Common myeloid progenitor, CD34-positive (primary cell): ENCODE measurements around the gene GNG2. TPM values are rescaled to one million over a fixed set of nuclear protein-coding genes. Genes with fewer than 3 reads are reported as not detected.

ENCODE experiments used
- CTCF ChIA-PET: fragments of 350-600 bp; sonication (Branson Sonifier 250); formaldehyde crosslinking; loops from one replicate; lab custom pipeline; 2021; ENCODE audit warnings: antibody characterized with exemption; lab: Charles Lee
- POLR2A ChIA-PET: fragments of 350-600 bp; sonication (Branson Sonifier 250); formaldehyde crosslinking; loops from one replicate; lab custom pipeline; 2021; ENCODE audit warnings: antibody characterized with exemption; lab: Charles Lee
- DNase-seq, 3 donors: peaks; one replicate each; pipeline versions ENCODE4 v3.0.0 to v3.0.0-alpha.2; 2013
- H3K27ac ChIP-seq, 2 experiments: 1 replicate in 1 of 2; 2 replicates in 1 of 2; pipeline ENCODE4 v1.7.0; 2013; ENCODE audit warnings: inconsistent platforms in 2 of 2, low read length in 2 of 2, mild to moderate bottlenecking in 2 of 2, low read depth in 1 of 2, moderate library complexity in 1 of 2; ENCODE audit not compliant: severe bottlenecking in 2 of 2, insufficient read depth in 1 of 2, poor library complexity in 1 of 2
- H3K27me3 ChIP-seq, 5 experiments: replicated peaks in 2 of 5; 1 replicate in 3 of 5; 2 replicates in 2 of 5; pipeline versions ENCODE4 v1.6.1 to v1.7.0; 2013; ENCODE audit warnings: low read length in 4 of 5, mild to moderate bottlenecking in 2 of 5, moderate library complexity in 2 of 5, inconsistent platforms in 1 of 5; ENCODE audit not compliant: insufficient read depth in 5 of 5, control insufficient read depth in 4 of 5
- H3K36me3 ChIP-seq, 4 experiments: 1 replicate in 2 of 4; 2 replicates in 2 of 4; pipeline versions ENCODE4 v1.6.1 to v1.7.0; 2013; ENCODE audit warnings: low read length in 3 of 4, control low read depth in 1 of 4, mild to moderate bottlenecking in 1 of 4; ENCODE audit not compliant: control insufficient read depth in 4 of 4, insufficient read depth in 4 of 4
- H3K4me1 ChIP-seq, 4 experiments: 1 replicate in 3 of 4; 2 replicates in 1 of 4; pipeline versions ENCODE4 v1.6.1 to v1.7.1; 2013; ENCODE audit warnings: low read length in 3 of 4, mild to moderate bottlenecking in 3 of 4, control low read depth in 1 of 4, inconsistent platforms in 1 of 4, moderate library complexity in 1 of 4; ENCODE audit not compliant: control insufficient read depth in 4 of 4, insufficient read depth in 4 of 4; ENCODE audit errors: control extremely low read depth in 1 of 4
- H3K4me3 ChIP-seq, 7 experiments: 1 replicate in 4 of 7; 2 replicates in 3 of 7; pipeline versions ENCODE4 v1.5.1 to v1.7.0; 2013; ENCODE audit warnings: mild to moderate bottlenecking in 7 of 7, low read length in 6 of 7, moderate library complexity in 6 of 7, inconsistent platforms in 2 of 7, low read depth in 2 of 7, control low read depth in 1 of 7; ENCODE audit not compliant: insufficient read depth in 4 of 7, control insufficient read depth in 1 of 7; ENCODE audit errors: extremely low read depth in 1 of 7
- H3K9me3 ChIP-seq, 5 experiments: 1 replicate in 4 of 5; 2 replicates in 1 of 5; pipeline versions ENCODE4 v1.6.1 to v1.7.1; 2013; ENCODE audit warnings: low read length in 4 of 5, mild to moderate bottlenecking in 2 of 5, inconsistent platforms in 1 of 5, low read depth in 1 of 5, moderate library complexity in 1 of 5; ENCODE audit not compliant: control insufficient read depth in 4 of 5, insufficient read depth in 2 of 5; ENCODE audit errors: control extremely low read depth in 1 of 5
- whole genome bisulfite sequencing: methylation state at CpG from one replicate; pipeline ENCODE4 v1.1.5; 2013; ENCODE audit not compliant: insufficient coverage; 5-methylcytosine and 5-hydroxymethylcytosine counted together
- polyA plus RNA-seq: library from polyadenylated mRNA; unstranded; fragments of 120-200 nt; gene quantifications from one replicate; pipeline ENCODE4 v1.2.1, GENCODE V29; 2013

The GNG2 gene
- 23.2 TPM for polyA plus RNA-seq

DNA sequence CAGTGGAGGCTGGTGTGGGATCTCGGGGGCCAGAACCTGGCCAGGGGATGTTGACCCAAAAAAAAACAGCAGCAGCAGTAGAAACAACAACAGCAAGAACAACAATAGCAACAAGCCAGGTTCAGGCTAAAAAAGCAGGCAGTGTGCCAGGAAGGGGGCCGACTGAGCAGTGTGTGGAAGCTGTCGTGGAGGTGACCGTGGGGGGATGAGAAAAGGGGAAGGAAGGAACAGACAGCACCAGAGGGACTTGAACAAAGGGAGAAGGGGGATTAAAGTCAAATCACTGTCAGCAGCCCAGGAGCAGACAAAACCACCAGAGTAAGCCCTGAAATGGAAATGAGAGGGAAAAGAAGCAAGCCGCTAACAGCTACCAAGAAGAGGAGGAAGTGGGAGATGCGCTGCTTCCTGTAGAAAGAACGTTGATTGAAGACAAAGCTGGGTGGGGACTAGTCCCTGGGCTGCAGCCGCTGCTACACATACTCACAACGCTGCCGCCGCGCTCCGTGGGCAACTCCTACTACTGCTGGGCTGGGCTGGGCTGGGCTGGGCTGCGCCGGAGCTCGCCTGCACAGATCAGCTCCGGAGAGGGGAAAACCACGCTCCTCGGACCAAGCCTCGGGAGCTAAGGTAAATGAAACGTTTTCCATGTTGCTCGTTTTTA is at the start of gene GNG2:
Gene GNG2, plus strand, starts transcription at position 449 of the 661 bp plus-strand sequence. CDS start 90,067 bp downstream, outside the sequence.
- DNase-seq = peak; percentile 57 to 87 (median 78)
- Histone ChIP-seq H3K4me1 (peaks cover 18 to 41% (median 28%) of the 10 kb centered on the region in 4 experiments), H3K9me3 (peaks cover 0 to 4% (median 0%) of the 10 kb centered on the region in 5 experiments), H3K27me3 (no peaks in the 10 kb centered on the region), H3K36me3 (no peaks in the 10 kb centered on the region), H3K27ac (peak within 1 kb of the TSS in 1 of 2 experiments; percentile 65), H3K4me3 (peak within 1 kb of the TSS; percentile 68 to 88 (median 74))
- WGBS = under 1% methylated on average over 19 of the region's 22 CpGs
- ChIA-PET POLR2A (interaction anchor here (0.5 to 1.4 kb wide), 5 partner anchors 13 to 451 kb away, joined by 3 to 9 read pairs (median 4); no protein-coding TSS in a partner anchor), CTCF (interaction anchor here (0.6 to 3.2 kb wide), 9 partner anchors 9 to 748 kb away, joined by 3 to 11 read pairs (median 5); no protein-coding TSS in a partner anchor)

DNA sequence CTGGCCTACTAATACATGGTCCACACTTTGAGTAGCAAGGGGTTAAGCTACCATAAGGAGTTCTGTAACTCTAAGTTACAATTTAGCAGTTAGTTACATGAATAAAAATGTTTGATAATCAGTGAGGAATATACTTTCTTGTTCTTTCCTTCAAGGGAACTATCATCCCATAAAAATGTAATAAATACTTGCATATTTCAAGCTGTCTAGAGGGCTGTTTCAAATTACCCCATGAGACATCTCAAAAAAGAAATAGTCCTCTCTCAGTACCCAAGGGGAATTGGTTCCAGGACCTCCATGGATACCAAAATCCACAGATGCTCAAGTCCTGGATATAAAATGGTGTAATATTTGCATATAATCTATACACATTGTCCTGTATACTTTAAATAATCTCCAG is 48.7 kb upstream of the GNG2 start:
- no peak overlapping the region for H3K4me3 ChIP-seq
- peaks cover 0 to 3% (median 0%) of the 10 kb centered on the region in 5 experiments for H3K9me3 ChIP-seq
- ChIA-PET POLR2A (no interaction called here), CTCF (no interaction called here)
- no peaks in the 10 kb centered on the region for H3K36me3 ChIP-seq
- no peak overlapping the region for H3K27ac ChIP-seq
- no peaks in the 10 kb centered on the region for H3K27me3 ChIP-seq
- DNase-seq = no peak
- H3K4me1 ChIP-seq = no peaks in the 10 kb centered on the region

DNA sequence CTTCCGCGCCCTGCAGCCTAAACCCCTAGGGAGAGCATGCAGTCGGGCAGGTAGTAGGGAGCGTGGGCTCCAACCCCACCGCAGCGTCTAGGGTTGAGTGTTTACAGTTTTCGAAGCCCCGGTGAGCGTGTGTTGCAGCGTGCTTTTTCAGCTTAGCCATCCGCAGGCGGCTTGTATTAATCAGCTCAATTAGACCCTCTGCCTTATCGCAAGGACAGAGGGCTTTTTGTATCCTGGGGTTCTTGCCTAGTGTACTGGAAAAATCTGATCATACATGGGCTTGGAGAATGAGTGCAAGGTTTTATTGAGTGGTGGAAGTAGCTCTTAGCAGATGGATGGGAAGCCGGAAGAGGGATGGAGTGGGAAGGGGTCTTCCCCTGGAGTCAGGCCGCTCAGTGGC is 44.4 kb upstream of the GNG2 start:
- WGBS = 97% methylated on average over 12 of the region's 15 CpGs
- Histone ChIP-seq H3K4me3 (no peak overlapping the region), H3K9me3 (no peaks in the 10 kb centered on the region), H3K27ac (no peak overlapping the region), H3K4me1 (no peaks in the 10 kb centered on the region), H3K36me3 (no peaks in the 10 kb centered on the region), H3K27me3 (no peaks in the 10 kb centered on the region)
- POLR2A ChIA-PET = no interaction called here
- DNase-seq = no peak
- CTCF ChIA-PET = no interaction called here

GRCh38 chr14:51817326-51817725 is 43.1 kb upstream of the GNG2 start:
- H3K9me3 ChIP-seq = no peaks in the 10 kb centered on the region
- no peak overlapping the region for H3K4me3 ChIP-seq
- no peak overlapping the region for H3K27ac ChIP-seq
- H3K36me3 ChIP-seq = no peaks in the 10 kb centered on the region
- DNase-seq = no peak
- no peaks in the 10 kb centered on the region for H3K27me3 ChIP-seq
- no peaks in the 10 kb centered on the region for H3K4me1 ChIP-seq
- ChIA-PET CTCF (interaction anchor here (0.6 kb wide), 1 partner anchor 155 kb away, joined by 3 read pairs; no protein-coding TSS in a partner anchor), POLR2A (interaction anchor here (0.5 kb wide), 1 partner anchor 15 kb away, joined by 3 read pairs; no protein-coding TSS in a partner anchor)
- no CpG with 5 or more reads among the region's 2 CpGs for WGBS

DNA sequence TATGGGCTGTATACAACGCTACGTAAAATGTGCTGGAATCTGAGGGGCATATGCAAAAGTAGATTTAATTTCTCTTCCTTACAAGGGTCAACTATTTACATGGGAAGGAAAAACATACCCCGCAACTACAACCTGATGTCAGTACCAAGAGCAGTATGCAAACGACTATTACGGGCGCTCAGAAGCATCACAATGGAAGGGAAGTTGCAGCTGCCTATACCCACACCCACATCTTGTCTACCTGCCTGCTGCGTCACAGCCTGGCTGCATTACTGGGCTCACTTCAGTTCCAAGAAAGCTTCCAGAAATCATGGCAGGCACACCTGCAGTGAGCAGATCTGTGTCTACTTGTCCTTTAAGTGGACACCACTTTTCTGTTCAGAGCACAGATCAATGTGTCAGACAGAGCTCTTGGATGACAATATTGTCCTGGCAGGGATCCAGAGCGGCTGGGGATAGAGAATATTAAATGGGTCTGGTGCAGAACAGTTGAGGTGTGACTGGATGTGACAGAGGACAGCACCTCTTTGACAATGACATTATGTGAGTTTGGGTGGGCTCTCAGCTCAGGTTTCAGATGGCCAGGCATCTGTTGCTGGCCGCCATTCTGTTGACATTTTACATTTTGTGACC is 41.5 kb upstream of the GNG2 start:
- CTCF ChIA-PET = interaction anchor here (0.9 to 1.8 kb wide), 8 partner anchors 8 to 161 kb away, joined by 3 to 6 read pairs (median 3); no protein-coding TSS in a partner anchor

DNA sequence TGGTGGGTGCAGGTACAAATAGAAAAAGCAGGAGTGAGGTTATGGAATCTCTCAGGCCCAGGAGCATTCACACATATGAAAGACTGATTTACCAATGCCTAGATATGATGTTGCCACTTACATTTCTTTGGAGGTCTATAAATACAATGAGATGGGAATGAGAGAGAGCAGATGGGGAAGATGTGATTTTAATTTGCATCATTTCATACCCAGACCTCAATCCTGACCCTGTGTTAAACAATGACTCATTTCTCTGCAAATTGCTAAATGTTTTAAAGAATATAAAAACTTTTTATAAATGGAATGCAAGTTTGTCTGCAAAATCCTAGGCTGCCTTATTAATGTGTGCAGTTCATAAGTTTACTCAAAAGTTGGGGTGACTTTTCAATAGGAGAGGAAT is 38.6 kb upstream of the GNG2 start:
- H3K27ac ChIP-seq = no peak overlapping the region
- ChIA-PET POLR2A (no interaction called here), CTCF (no interaction called here)
- no peak overlapping the region for H3K4me3 ChIP-seq
- H3K4me1 ChIP-seq = peaks cover 0 to 8% (median 4%) of the 10 kb centered on the region in 4 experiments
- no peaks in the 10 kb centered on the region for H3K36me3 ChIP-seq
- no peak for DNase-seq
- H3K9me3 ChIP-seq = no peaks in the 10 kb centered on the region
- no peaks in the 10 kb centered on the region for H3K27me3 ChIP-seq

More for the DNA sequence above, 41.5 kb upstream of the GNG2 start:
- Histone ChIP-seq H3K27ac (no peak overlapping the region), H3K27me3 (no peaks in the 10 kb centered on the region), H3K4me3 (no peak overlapping the region), H3K36me3 (no peaks in the 10 kb centered on the region), H3K9me3 (no peaks in the 10 kb centered on the region), H3K4me1 (no peaks in the 10 kb centered on the region)
- WGBS = 96% methylated on average over 5 of the region's 9 CpGs
- no peak for DNase-seq
- POLR2A ChIA-PET = no interaction called here

- Histone ChIP-seq H3K4me3 (no peak overlapping the region), H3K9me3 (no peaks in the 10 kb centered on the region), H3K36me3 (no peaks in the 10 kb centered on the region), H3K27me3 (no peaks in the 10 kb centered on the region), H3K4me1 (peaks cover 0 to 13% (median 7%) of the 10 kb centered on the region in 4 experiments), H3K27ac (no peak overlapping the region)
- DNase-seq = no peak
- ChIA-PET POLR2A (no interaction called here), CTCF (interaction anchor here (0.9 kb wide), 1 partner anchor 19 kb away, joined by 5 read pairs; no protein-coding TSS in a partner anchor)
- WGBS = 43% methylated on average over 1 of the region's 2 CpGs
Measured at GRCh38 chr14:51822499-51822898, 37.9 kb upstream of the GNG2 start.
